ENCODE measurements around the gene A2M. TPM values are rescaled to one million over a fixed set of nuclear protein-coding genes. Genes with fewer than 3 reads are reported as not detected.

The A2M gene
- total and polyA plus RNA-seq, 2 of the 13 experiments (the other 11 are each of a cell fraction or from before 2014, with no cell fraction given) = 2,807 to 6,551 TPM

DNA sequence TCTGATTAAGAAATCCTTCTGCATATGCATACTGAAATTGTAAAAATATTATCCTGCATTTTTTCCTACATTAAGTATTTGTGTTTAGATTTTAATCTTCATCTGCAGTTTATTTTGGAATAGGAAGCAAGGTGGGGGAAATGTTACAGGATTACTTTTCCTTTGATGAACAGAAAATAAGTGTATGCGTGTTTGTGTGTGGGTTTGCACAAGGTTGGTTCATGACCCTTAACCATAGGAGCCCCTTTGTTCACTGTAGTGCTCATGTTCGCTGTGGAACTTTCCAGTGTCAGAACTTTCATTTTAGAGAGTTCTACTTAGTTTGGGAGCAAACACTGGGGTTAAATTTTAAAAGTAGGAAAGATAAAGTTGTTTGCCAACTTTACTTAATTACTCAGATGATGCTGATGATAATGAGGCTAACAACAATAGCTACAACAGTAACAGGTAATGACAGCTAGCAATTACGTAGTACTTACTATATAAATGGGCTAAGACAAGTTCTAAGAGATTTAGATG is 6.4 kb upstream of the A2M start (continued):
- TF ChIP-seq, protein P1, sequence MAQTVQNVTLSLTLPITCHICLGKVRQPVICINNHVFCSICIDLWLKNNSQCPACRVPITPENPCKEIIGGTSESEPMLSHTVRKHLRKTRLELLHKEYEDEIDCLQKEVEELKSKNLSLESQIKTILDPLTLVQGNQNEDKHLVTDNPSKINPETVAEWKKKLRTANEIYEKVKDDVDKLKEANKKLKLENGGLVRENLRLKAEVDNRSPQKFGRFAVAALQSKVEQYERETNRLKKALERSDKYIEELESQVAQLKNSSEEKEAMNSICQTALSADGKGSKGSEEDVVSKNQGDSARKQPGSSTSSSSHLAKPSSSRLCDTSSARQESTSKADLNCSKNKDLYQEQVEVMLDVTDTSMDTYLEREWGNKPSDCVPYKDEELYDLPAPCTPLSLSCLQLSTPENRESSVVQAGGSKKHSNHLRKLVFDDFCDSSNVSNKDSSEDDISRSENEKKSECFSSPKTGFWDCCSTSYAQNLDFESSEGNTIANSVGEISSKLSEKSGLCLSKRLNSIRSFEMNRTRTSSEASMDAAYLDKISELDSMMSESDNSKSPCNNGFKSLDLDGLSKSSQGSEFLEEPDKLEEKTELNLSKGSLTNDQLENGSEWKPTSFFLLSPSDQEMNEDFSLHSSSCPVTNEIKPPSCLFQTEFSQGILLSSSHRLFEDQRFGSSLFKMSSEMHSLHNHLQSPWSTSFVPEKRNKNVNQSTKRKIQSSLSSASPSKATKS (CRISPR knock-in tag; IDR thresholded peaks at IDR 0.05) = peak; percentile 81; the same call in 1 of the 2 replicates
- peak; percentile 99 for TF ChIP-seq GATA4 (IDR thresholded peaks at IDR 0.05; ENCODE audit: borderline replicate concordance, low read depth)
- TF ChIP-seq ZNF672 (CRISPR knock-in tag; IDR thresholded peaks at IDR 0.05) = no peak
- peak; percentile 95; the same call in 1 of the 2 replicates for TF ChIP-seq HMG20A (CRISPR knock-in tag; IDR thresholded peaks at IDR 0.05; ENCODE audit: borderline replicate concordance)
- peak; percentile 99 for TF ChIP-seq MEF2D (CRISPR knock-in tag; IDR thresholded peaks at IDR 0.05)
- TF ChIP-seq THAP11 (CRISPR knock-in tag; IDR thresholded peaks at IDR 0.05) = peak; percentile 40; the same call in 1 of the 2 replicates
- TF ChIP-seq THYN1 (CRISPR knock-in tag; IDR thresholded peaks at IDR 0.05; ENCODE audit: borderline replicate concordance, low read depth) = no peak
- TF ChIP-seq ASH2L (IDR thresholded peaks at IDR 0.05; ENCODE audit: insufficient read length, low read depth, low read length) = peak; percentile 89
- TF ChIP-seq NR2C2 (CRISPR knock-in tag; IDR thresholded peaks at IDR 0.05; ENCODE audit: borderline replicate concordance) = peak; percentile 77
- TF ChIP-seq, protein P2, sequence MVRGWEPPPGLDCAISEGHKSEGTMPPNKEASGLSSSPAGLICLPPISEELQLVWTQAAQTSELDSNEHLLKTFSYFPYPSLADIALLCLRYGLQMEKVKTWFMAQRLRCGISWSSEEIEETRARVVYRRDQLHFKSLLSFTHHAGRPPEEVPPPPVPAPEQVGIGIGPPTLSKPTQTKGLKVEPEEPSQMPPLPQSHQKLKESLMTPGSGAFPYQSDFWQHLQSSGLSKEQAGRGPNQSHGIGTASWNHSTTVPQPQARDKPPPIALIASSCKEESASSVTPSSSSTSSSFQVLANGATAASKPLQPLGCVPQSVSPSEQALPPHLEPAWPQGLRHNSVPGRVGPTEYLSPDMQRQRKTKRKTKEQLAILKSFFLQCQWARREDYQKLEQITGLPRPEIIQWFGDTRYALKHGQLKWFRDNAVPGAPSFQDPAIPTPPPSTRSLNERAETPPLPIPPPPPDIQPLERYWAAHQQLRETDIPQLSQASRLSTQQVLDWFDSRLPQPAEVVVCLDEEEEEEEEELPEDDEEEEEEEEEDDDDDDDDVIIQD (CRISPR knock-in tag; IDR thresholded peaks at IDR 0.05; ENCODE audit: low read depth) = peak; percentile 34; the same call in 1 of the 2 replicates
- TF ChIP-seq TBX2 (CRISPR knock-in tag; IDR thresholded peaks at IDR 0.05; ENCODE audit: borderline replicate concordance) = peak; percentile 97
- peak; percentile 95 for TF ChIP-seq MIXL1 (CRISPR knock-in tag; IDR thresholded peaks at IDR 0.05)
- no peak for TF ChIP-seq ZSCAN25 (CRISPR knock-in tag; IDR thresholded peaks at IDR 0.05)
- TF ChIP-seq, protein P3, sequence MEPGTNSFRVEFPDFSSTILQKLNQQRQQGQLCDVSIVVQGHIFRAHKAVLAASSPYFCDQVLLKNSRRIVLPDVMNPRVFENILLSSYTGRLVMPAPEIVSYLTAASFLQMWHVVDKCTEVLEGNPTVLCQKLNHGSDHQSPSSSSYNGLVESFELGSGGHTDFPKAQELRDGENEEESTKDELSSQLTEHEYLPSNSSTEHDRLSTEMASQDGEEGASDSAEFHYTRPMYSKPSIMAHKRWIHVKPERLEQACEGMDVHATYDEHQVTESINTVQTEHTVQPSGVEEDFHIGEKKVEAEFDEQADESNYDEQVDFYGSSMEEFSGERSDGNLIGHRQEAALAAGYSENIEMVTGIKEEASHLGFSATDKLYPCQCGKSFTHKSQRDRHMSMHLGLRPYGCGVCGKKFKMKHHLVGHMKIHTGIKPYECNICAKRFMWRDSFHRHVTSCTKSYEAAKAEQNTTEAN (CRISPR knock-in tag; conservative IDR thresholded peaks at IDR 0.05) = peak; percentile 86
- peak; percentile 99 for TF ChIP-seq TCF7 (IDR thresholded peaks at IDR 0.05; ENCODE audit: low read depth)
- TF ChIP-seq ELF3 (CRISPR knock-in tag; IDR thresholded peaks at IDR 0.05) = peak; percentile 95
- TF ChIP-seq, protein P4, sequence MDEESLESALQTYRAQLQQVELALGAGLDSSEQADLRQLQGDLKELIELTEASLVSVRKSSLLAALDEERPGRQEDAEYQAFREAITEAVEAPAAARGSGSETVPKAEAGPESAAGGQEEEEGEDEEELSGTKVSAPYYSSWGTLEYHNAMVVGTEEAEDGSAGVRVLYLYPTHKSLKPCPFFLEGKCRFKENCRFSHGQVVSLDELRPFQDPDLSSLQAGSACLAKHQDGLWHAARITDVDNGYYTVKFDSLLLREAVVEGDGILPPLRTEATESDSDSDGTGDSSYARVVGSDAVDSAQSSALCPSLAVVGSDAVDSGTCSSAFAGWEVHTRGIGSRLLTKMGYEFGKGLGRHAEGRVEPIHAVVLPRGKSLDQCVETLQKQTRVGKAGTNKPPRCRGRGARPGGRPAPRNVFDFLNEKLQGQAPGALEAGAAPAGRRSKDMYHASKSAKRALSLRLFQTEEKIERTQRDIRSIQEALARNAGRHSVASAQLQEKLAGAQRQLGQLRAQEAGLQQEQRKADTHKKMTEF (CRISPR knock-in tag; IDR thresholded peaks at IDR 0.05) = peak; percentile 96
- TF ChIP-seq NCOA1 (CRISPR knock-in tag; IDR thresholded peaks at IDR 0.05) = peak; percentile 61; the same call in 1 of the 2 replicates
- no peak for TF ChIP-seq ZFYVE20 (CRISPR knock-in tag; IDR thresholded peaks at IDR 0.05; ENCODE audit: borderline replicate concordance, low read depth)
- peak; percentile 98 for TF ChIP-seq NCOR1 (IDR thresholded peaks at IDR 0.05; ENCODE audit: borderline replicate concordance, low read length)
- TF ChIP-seq ZNF652 (CRISPR knock-in tag; IDR thresholded peaks at IDR 0.05; ENCODE audit: borderline replicate concordance, low read depth) = peak; percentile 82
- TF ChIP-seq PITX1 (CRISPR knock-in tag; IDR thresholded peaks at IDR 0.05) = peak; percentile 99
- TF ChIP-seq TCF7L2 (IDR thresholded peaks at IDR 0.05; ENCODE audit: low read depth, low read length) = peak; percentile 90
- peak; percentile 69; the same call in 1 of the 2 replicates for TF ChIP-seq FOXK1 (CRISPR knock-in tag; IDR thresholded peaks at IDR 0.05; ENCODE audit: borderline replicate concordance, low read depth)

Measured in HepG2 (cell line).